Keratinocyte (primary cell): ENCODE results near the gene KCND2.
A peak's percentile ranks its signal among the peaks of the same experiment; 100 is the strongest.

Source experiments
- EZH2 ChIP-seq: IDR thresholded peaks from one replicate; pipeline ENCODE4 v1.6.1; 2012; ENCODE audit warnings: inconsistent platforms, mild to moderate bottlenecking, low read length, moderate library complexity
- TF ChIP-seq, protein P1 (sequence below), 3 experiments: IDR thresholded peaks in 1 of 3; conservative IDR thresholded peaks in 1 of 3; optimal IDR thresholded peaks in 1 of 3; 2 replicates in 2 of 3; 3 replicates in 1 of 3; pipeline versions ENCODE3 to v1.5.1; 2011; ENCODE audit warnings: low read length in 3 of 3, mild to moderate bottlenecking in 3 of 3, moderate library complexity in 2 of 3, control low read depth in 1 of 3, inconsistent platforms in 1 of 3; ENCODE audit not compliant: insufficient read depth in 2 of 3; ENCODE audit errors: extremely low read depth in 1 of 3

DNA sequence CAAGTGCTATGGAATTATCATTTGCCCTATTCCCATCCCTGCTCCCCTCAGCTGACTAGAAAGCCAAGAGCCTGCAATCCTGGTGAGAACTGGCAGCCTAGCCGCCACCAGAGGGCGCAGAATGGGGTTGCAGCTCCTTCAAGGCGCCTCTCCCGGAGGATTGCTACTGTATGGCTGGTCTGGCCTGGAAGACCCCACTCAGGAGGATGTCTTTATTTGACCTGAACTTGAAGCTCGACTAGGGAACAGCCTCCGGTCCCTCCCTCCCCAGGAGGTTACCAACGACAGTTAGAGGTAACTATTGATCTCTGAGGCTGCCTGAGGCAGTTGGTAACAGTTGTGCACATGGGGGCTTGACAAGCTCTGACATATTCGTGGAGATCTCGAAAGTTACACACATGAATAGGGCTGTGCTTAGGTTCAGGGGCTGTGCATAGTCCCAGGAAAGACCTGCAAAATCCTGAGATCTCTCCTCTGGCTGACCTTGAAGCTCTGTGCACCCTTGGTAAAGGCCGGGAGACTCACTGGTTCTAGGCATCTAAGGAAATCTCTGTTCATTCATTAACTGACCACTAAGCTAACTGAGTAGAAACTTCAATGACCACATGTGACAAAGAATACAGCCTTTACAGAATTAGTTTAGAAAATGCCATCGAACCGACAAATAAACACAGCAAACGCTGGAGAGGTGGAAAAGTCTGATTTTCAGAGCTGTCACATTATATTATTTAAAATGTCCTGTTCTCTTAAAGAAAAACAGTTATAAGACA lies 519.3 kb downstream of the KCND2 start:
- no peak for TF ChIP-seq EZH2
- TF ChIP-seq, protein P1, sequence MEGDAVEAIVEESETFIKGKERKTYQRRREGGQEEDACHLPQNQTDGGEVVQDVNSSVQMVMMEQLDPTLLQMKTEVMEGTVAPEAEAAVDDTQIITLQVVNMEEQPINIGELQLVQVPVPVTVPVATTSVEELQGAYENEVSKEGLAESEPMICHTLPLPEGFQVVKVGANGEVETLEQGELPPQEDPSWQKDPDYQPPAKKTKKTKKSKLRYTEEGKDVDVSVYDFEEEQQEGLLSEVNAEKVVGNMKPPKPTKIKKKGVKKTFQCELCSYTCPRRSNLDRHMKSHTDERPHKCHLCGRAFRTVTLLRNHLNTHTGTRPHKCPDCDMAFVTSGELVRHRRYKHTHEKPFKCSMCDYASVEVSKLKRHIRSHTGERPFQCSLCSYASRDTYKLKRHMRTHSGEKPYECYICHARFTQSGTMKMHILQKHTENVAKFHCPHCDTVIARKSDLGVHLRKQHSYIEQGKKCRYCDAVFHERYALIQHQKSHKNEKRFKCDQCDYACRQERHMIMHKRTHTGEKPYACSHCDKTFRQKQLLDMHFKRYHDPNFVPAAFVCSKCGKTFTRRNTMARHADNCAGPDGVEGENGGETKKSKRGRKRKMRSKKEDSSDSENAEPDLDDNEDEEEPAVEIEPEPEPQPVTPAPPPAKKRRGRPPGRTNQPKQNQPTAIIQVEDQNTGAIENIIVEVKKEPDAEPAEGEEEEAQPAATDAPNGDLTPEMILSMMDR (optimal IDR thresholded peaks at IDR 0.05 in 1 of 3, IDR thresholded peaks at IDR 0.05 in 1 of 3, conservative IDR thresholded peaks at IDR 0.05 in 1 of 3; ENCODE audit: extremely low read depth in 1 of 3, insufficient read depth in 2 of 3, low read length in 3 of 3): peak; percentile 81 to 85 (median 83)
